Stimulated activated CD4-positive, alpha-beta T cell treated with anti-CD3 and anti-CD28 coated beads, Interleukin-15, amount 100 ng/mL, for 1 hour (primary cell): Measurements from ENCODE around the gene PEF1.
"Not testable (repeated sequence)": the region's sequence is repeated elsewhere in the genome, so short reads cannot be mapped to it uniquely, and the experiment has no call there.

Experiments
- DNase-seq, 2 donors: peaks; one replicate each; pipeline ENCODE4 v3.0.0-alpha.2; 2020; ENCODE audit warnings: low read depth in 1 of 2, low spot score in 1 of 2

The PEF1 gene

GRCh38 chr1:31615414-31615813 is 29.3 kb downstream of the PEF1 start:
- no peak for DNase-seq

- DNase-seq, result no peak
Measured at GRCh38 chr1:31614414-31615005, 30.2 kb downstream of the PEF1 start.

- no peak for DNase-seq
Measured at GRCh38 chr1:31609514-31610118, 35.1 kb downstream of the PEF1 start.

GRCh38 chr1:31607360-31607759 is 37.3 kb downstream of the PEF1 start:
- no peak for DNase-seq

- no peak for DNase-seq
Measured at GRCh38 chr1:31605908-31606427, 38.7 kb downstream of the PEF1 start.

- no peak for DNase-seq
Measured at GRCh38 chr1:31602081-31602480, 42.6 kb downstream of the PEF1 start.

GRCh38 chr1:31600641-31601040 is 44.0 kb downstream of the PEF1 start:
- DNase-seq, result no peak

- no peak for DNase-seq
Measured at GRCh38 chr1:31598980-31599379, 45.7 kb downstream of the PEF1 start.

- no peak for DNase-seq
Measured at GRCh38 chr1:31596737-31597097, 48.0 kb downstream of the PEF1 start.

- DNase-seq, result no peak
Measured at GRCh38 chr1:31595836-31596736, 48.6 kb downstream of the PEF1 start.

- peak in 1 of 2 donors; percentile 52 for DNase-seq
Measured at GRCh38 chr1:31593770-31594632, 50.7 kb downstream of the PEF1 start.

- no peak for DNase-seq
Measured at GRCh38 chr1:31593136-31593665, 51.5 kb downstream of the PEF1 start.

- DNase-seq, result no peak
Measured at GRCh38 chr1:31592132-31592531, 52.5 kb downstream of the PEF1 start.

GRCh38 chr1:31591425-31592093 is 53.1 kb downstream of the PEF1 start:
- no peak for DNase-seq

GRCh38 chr1:31588751-31589515 is 55.7 kb downstream of the PEF1 start:
- DNase-seq, result no peak

GRCh38 chr1:31587720-31588423 is 56.8 kb downstream of the PEF1 start:
- peak in 1 of 2 donors; percentile 27 for DNase-seq

- DNase-seq, result not testable (repeated sequence)
Measured at GRCh38 chr1:31587328-31587699, 57.4 kb downstream of the PEF1 start.

- DNase-seq, result no peak
Measured at GRCh38 chr1:31586376-31587327, 58.0 kb downstream of the PEF1 start.
